ENCODE data around the gene NOS2.

- TF ChIP-seq CTCF (IDR thresholded peaks at IDR 0.05), result no peak
- no peak for TF ChIP-seq POLR2A (IDR thresholded peaks at IDR 0.05)
Measured at GRCh38 chr17:27782791-27783206, 17.5 kb downstream of the NOS2 start.
